ENCODE measurements around the gene ADCY9. TPM values are rescaled to one million over a fixed set of nuclear protein-coding genes. Genes with fewer than 3 reads are reported as not detected.

ADCY9 gene
- total RNA-seq, 1 donor from 2014 or later: 30.4 TPM

GRCh38 chr16:4016658-4017057 lies 99.6 kb downstream of the ADCY9 start:
- TF ChIP-seq CTCF (IDR thresholded peaks at IDR 0.05; ENCODE audit: partially characterized antibody, unreplicated experiment): no peak
- Mint-ChIP-seq H3K4me3 (ENCODE audit: unreplicated experiment) (no peak overlapping the region), H3K4me1 (ENCODE audit: low read depth, unreplicated experiment) (peaks cover 7% of the 10 kb centered on the region), H3K36me3 (ENCODE audit: unreplicated experiment) (no peaks in the 10 kb centered on the region), H3K9me3 (ENCODE audit: unreplicated experiment) (peaks cover 2% of the 10 kb centered on the region), H3K27ac (ENCODE audit: unreplicated experiment) (no peak overlapping the region), H3K27me3 (ENCODE audit: unreplicated experiment) (peaks cover 1% of the 10 kb centered on the region)
- DNase-seq: no peak

- Mint-ChIP-seq H3K27ac (ENCODE audit: unreplicated experiment) (no peak overlapping the region), H3K36me3 (ENCODE audit: unreplicated experiment) (no peaks in the 10 kb centered on the region), H3K4me1 (ENCODE audit: low read depth, unreplicated experiment) (peaks cover 4% of the 10 kb centered on the region), H3K4me3 (ENCODE audit: unreplicated experiment) (no peak overlapping the region), H3K27me3 (ENCODE audit: unreplicated experiment) (peaks cover 1% of the 10 kb centered on the region), H3K9me3 (ENCODE audit: unreplicated experiment) (peaks cover 2% of the 10 kb centered on the region)
- no peak for DNase-seq
- no peak for TF ChIP-seq CTCF (IDR thresholded peaks at IDR 0.05; ENCODE audit: partially characterized antibody, unreplicated experiment)
Measured at GRCh38 chr16:4016005-4016352, 100.3 kb downstream of the ADCY9 start.

- TF ChIP-seq CTCF (IDR thresholded peaks at IDR 0.05; ENCODE audit: partially characterized antibody, unreplicated experiment): no peak
- H3K9me3 Mint-ChIP-seq (ENCODE audit: unreplicated experiment): peaks cover 2% of the 10 kb centered on the region
- DNase-seq: no peak
- peaks cover 4% of the 10 kb centered on the region for H3K4me1 Mint-ChIP-seq (ENCODE audit: low read depth, unreplicated experiment)
- no peak overlapping the region for H3K4me3 Mint-ChIP-seq (ENCODE audit: unreplicated experiment)
- H3K36me3 Mint-ChIP-seq (ENCODE audit: unreplicated experiment): no peaks in the 10 kb centered on the region
- H3K27ac Mint-ChIP-seq (ENCODE audit: unreplicated experiment): no peak overlapping the region
- H3K27me3 Mint-ChIP-seq (ENCODE audit: unreplicated experiment): peaks cover 1% of the 10 kb centered on the region
Measured at GRCh38 chr16:4015275-4016004, 100.8 kb downstream of the ADCY9 start.

- no peak overlapping the region for H3K27ac Mint-ChIP-seq (ENCODE audit: unreplicated experiment)
- H3K4me3 Mint-ChIP-seq (ENCODE audit: unreplicated experiment): no peak overlapping the region
- peaks cover 3% of the 10 kb centered on the region for H3K27me3 Mint-ChIP-seq (ENCODE audit: unreplicated experiment)
- no peaks in the 10 kb centered on the region for H3K36me3 Mint-ChIP-seq (ENCODE audit: unreplicated experiment)
- no peak for DNase-seq
- H3K4me1 Mint-ChIP-seq (ENCODE audit: low read depth, unreplicated experiment): peaks cover 7% of the 10 kb centered on the region
- no peak for TF ChIP-seq CTCF (IDR thresholded peaks at IDR 0.05; ENCODE audit: partially characterized antibody, unreplicated experiment)
- H3K9me3 Mint-ChIP-seq (ENCODE audit: unreplicated experiment): peaks cover 2% of the 10 kb centered on the region
Measured at GRCh38 chr16:4011940-4012629, 104.2 kb downstream of the ADCY9 start.
